HCT116 (cell line): ENCODE data around the gene SLMAP.

ENCODE experiments used
- EZH2phosphoT487 ChIP-seq: fragments of 200-600 bp; IDR thresholded peaks from 2 replicates; pipeline ENCODE4 v1.6.1; 2018; ENCODE audit warnings: antibody characterized with exemption, borderline replicate concordance
- POLR2A ChIP-seq: IDR thresholded peaks from 2 replicates; pipeline ENCODE4 v1.7.0; 2011; ENCODE audit warnings: borderline replicate concordance; ENCODE audit not compliant: insufficient read depth, insufficient read length; ENCODE audit errors: extremely low read depth
- REST ChIP-seq: IDR thresholded peaks from 2 replicates; pipeline ENCODE4 v1.6.1; 2012; ENCODE audit warnings: low read depth
- SIN3A ChIP-seq: IDR thresholded peaks from 2 replicates; pipeline ENCODE4 v1.6.1; 2012; ENCODE audit warnings: low read depth
- TCF7L2 ChIP-seq: IDR thresholded peaks from 2 replicates; pipeline ENCODE4 v1.7.0; 2011; ENCODE audit warnings: borderline replicate concordance, inconsistent platforms; ENCODE audit not compliant: insufficient read depth, insufficient read length; ENCODE audit errors: extremely low read depth
- YY1 ChIP-seq: IDR thresholded peaks from 2 replicates; pipeline ENCODE4 v1.6.1; 2011; ENCODE audit warnings: low read length, low read depth, moderate library complexity, mild to moderate bottlenecking; ENCODE audit not compliant: insufficient replicate concordance; ENCODE audit errors: extremely low read depth
- ZBTB33 ChIP-seq: IDR thresholded peaks from 2 replicates; pipeline ENCODE4 v1.6.1; 2011; ENCODE audit warnings: mild to moderate bottlenecking, low read length, moderate library complexity; ENCODE audit not compliant: insufficient replicate concordance; ENCODE audit errors: extremely low read depth
- ZNF274 ChIP-seq: fragments of 200-500 bp; sonication (Bioruptor generic); IDR thresholded peaks from 2 replicates; pipeline ENCODE4 v1.6.1; 2014; ENCODE audit warnings: mild to moderate bottlenecking, low read depth, low read length, inconsistent platforms
- TF ChIP-seq, protein P1 (sequence below), 3 experiments: fragments of 200-600 bp in 1 of 3; sonication (generic) in 1 of 3; IDR thresholded peaks in 2 of 3; conservative IDR thresholded peaks in 1 of 3; 2 replicates each; pipeline ENCODE4 v1.5.1; 2012 to 2017; ENCODE audit warnings: low read depth in 2 of 3, low read length in 2 of 3, antibody characterized with exemption in 1 of 3, borderline replicate concordance in 1 of 3, control low read depth in 1 of 3, mild to moderate bottlenecking in 1 of 3, mixed read lengths in 1 of 3, mixed run types in 1 of 3, moderate library complexity in 1 of 3; ENCODE audit not compliant: insufficient read depth in 1 of 3

GRCh38 chr3:57952651-57953050 is 196.5 kb downstream of the SLMAP start:
- no peak for TF ChIP-seq ZNF274
- no peak for TF ChIP-seq POLR2A
- TF ChIP-seq, protein P1, sequence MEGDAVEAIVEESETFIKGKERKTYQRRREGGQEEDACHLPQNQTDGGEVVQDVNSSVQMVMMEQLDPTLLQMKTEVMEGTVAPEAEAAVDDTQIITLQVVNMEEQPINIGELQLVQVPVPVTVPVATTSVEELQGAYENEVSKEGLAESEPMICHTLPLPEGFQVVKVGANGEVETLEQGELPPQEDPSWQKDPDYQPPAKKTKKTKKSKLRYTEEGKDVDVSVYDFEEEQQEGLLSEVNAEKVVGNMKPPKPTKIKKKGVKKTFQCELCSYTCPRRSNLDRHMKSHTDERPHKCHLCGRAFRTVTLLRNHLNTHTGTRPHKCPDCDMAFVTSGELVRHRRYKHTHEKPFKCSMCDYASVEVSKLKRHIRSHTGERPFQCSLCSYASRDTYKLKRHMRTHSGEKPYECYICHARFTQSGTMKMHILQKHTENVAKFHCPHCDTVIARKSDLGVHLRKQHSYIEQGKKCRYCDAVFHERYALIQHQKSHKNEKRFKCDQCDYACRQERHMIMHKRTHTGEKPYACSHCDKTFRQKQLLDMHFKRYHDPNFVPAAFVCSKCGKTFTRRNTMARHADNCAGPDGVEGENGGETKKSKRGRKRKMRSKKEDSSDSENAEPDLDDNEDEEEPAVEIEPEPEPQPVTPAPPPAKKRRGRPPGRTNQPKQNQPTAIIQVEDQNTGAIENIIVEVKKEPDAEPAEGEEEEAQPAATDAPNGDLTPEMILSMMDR (IDR thresholded peaks at IDR 0.05 in 2 of 3, conservative IDR thresholded peaks at IDR 0.05 in 1 of 3; ENCODE audit: borderline replicate concordance in 1 of 3, insufficient read depth in 1 of 3, low read depth in 2 of 3, low read length in 2 of 3) = no peak
- TF ChIP-seq REST = no peak
- no peak for TF ChIP-seq ZBTB33
- TF ChIP-seq EZH2phosphoT487 = no peak
- TF ChIP-seq TCF7L2 = no peak
- TF ChIP-seq SIN3A = no peak
- TF ChIP-seq YY1 = no peak
